Type B pancreatic cell (in vitro differentiated cells): Measurements from ENCODE around the gene GAB1. TPM values are rescaled to one million over a fixed set of nuclear protein-coding genes. Genes with fewer than 3 reads are reported as not detected.

Experiments used
- DNase-seq: peaks from one replicate; pipeline ENCODE4 v3.0.0; 2021; ENCODE audit warnings: mixed read lengths; ENCODE audit not compliant: unreplicated experiment; ENCODE audit errors: extremely low spot score
- H3K27ac Mint-ChIP-seq: 2 replicates; pipeline ENCODE4 v1.8.0; 2021; ENCODE audit warnings: mild to moderate bottlenecking, mixed read lengths
- H3K27me3 Mint-ChIP-seq: 2 replicates; pipeline ENCODE4 v1.8.0; 2021; ENCODE audit warnings: mixed read lengths
- H3K36me3 Mint-ChIP-seq: 2 replicates; pipeline ENCODE4 v1.8.0; 2021; ENCODE audit warnings: mixed read lengths
- H3K4me1 Mint-ChIP-seq: one replicate; pipeline ENCODE4 v1.8.0; 2021; ENCODE audit warnings: mixed read lengths; ENCODE audit not compliant: unreplicated experiment
- H3K4me3 Mint-ChIP-seq: 2 replicates; pipeline ENCODE4 v1.8.0; 2021; ENCODE audit warnings: mild to moderate bottlenecking, mixed read lengths
- H3K9me3 Mint-ChIP-seq: 2 replicates; pipeline ENCODE4 v1.8.0; 2021; ENCODE audit warnings: mixed read lengths
- total RNA-seq: library from RNA; stranded (reverse); gene quantifications from 2 replicates; pipeline ENCODE4 v1.2.1, GENCODE V29; 2021; ENCODE audit warnings: low replicate concordance
- TF ChIP-seq, protein P1 (sequence below): fragments of 200-600 bp; sonication (generic); conservative IDR thresholded peaks from 2 replicates; pipeline ENCODE4 v1.5.0; 2021; ENCODE audit warnings: antibody characterized with exemption, mild to moderate bottlenecking

The GAB1 gene
- total RNA-seq, 1 donor from 2014 or later: 27.0 TPM

- no peak for DNase-seq
- Mint-ChIP-seq H3K4me3 (no peak overlapping the region), H3K36me3 (peaks cover 5% of the 10 kb centered on the region), H3K9me3 (no peaks in the 10 kb centered on the region), H3K27ac (no peak overlapping the region), H3K4me1 (peaks cover 27% of the 10 kb centered on the region), H3K27me3 (no peaks in the 10 kb centered on the region)
- TF ChIP-seq, protein P1, sequence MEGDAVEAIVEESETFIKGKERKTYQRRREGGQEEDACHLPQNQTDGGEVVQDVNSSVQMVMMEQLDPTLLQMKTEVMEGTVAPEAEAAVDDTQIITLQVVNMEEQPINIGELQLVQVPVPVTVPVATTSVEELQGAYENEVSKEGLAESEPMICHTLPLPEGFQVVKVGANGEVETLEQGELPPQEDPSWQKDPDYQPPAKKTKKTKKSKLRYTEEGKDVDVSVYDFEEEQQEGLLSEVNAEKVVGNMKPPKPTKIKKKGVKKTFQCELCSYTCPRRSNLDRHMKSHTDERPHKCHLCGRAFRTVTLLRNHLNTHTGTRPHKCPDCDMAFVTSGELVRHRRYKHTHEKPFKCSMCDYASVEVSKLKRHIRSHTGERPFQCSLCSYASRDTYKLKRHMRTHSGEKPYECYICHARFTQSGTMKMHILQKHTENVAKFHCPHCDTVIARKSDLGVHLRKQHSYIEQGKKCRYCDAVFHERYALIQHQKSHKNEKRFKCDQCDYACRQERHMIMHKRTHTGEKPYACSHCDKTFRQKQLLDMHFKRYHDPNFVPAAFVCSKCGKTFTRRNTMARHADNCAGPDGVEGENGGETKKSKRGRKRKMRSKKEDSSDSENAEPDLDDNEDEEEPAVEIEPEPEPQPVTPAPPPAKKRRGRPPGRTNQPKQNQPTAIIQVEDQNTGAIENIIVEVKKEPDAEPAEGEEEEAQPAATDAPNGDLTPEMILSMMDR: no peak
These were observed 58.2 kb downstream of the GAB1 start for GRCh38 chr4:143394739-143395453.

DNA sequence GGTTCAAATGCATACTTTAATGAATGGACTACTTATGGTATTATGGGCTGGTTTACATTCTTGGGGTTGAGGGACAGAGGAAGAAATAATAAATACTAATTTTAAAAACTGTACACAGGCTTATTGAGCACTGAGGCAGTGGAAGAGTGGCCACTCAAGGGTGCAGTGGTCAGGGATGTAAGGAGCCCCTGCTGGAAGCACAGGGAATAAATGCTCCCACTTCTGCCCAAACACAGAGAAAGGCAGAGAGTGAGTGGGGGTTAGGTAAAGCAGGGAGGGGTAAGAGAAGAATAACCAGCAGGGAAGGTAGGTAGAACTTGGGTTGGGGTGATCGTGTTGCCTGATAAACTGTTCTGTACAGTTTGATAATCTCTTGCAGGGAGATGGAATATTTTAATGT is 60.0 kb downstream of the GAB1 start:
- H3K9me3 Mint-ChIP-seq: no peaks in the 10 kb centered on the region
- no peaks in the 10 kb centered on the region for H3K27me3 Mint-ChIP-seq
- no peak overlapping the region for H3K27ac Mint-ChIP-seq
- H3K4me3 Mint-ChIP-seq: no peak overlapping the region
- H3K36me3 Mint-ChIP-seq: peaks cover 5% of the 10 kb centered on the region
- H3K4me1 Mint-ChIP-seq: peaks cover 14% of the 10 kb centered on the region
- no peak for DNase-seq
- TF ChIP-seq, protein P1: peak; percentile 40

GRCh38 chr4:143397335-143397734 is 60.7 kb downstream of the GAB1 start:
- Mint-ChIP-seq H3K4me1 (peaks cover 10% of the 10 kb centered on the region), H3K27me3 (no peaks in the 10 kb centered on the region), H3K4me3 (no peak overlapping the region), H3K27ac (no peak overlapping the region), H3K9me3 (no peaks in the 10 kb centered on the region), H3K36me3 (peaks cover 5% of the 10 kb centered on the region)
- TF ChIP-seq, protein P1: no peak
- no peak for DNase-seq

DNA sequence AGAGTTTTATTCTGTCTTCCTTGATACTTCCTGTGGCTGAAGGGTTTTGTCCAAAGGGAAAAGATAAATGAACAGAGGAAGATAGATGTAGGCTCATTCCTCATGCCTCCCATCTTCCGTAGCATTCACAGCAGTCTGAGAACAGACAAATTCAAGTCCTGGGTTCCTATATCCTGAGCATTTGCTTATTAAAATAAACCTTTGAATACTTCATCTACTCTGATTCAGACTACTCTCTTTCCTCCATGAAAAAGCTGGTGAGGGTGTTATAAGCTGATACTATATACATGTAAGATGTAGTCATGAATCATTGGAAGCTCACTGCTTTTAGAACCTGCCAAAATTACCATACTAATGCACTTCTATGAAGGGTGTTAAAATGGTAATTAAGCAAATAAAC is 61.2 kb downstream of the GAB1 start:
- peak overlapping the region; percentile 7 for H3K27ac Mint-ChIP-seq
- peaks cover 5% of the 10 kb centered on the region for H3K36me3 Mint-ChIP-seq
- H3K4me3 Mint-ChIP-seq: no peak overlapping the region
- no peaks in the 10 kb centered on the region for H3K27me3 Mint-ChIP-seq
- no peaks in the 10 kb centered on the region for H3K9me3 Mint-ChIP-seq
- H3K4me1 Mint-ChIP-seq: peaks cover 10% of the 10 kb centered on the region
- no peak for DNase-seq
- TF ChIP-seq, protein P1: no peak

- Mint-ChIP-seq H3K27me3 (no peaks in the 10 kb centered on the region), H3K9me3 (no peaks in the 10 kb centered on the region), H3K4me1 (peaks cover 10% of the 10 kb centered on the region), H3K4me3 (no peak overlapping the region), H3K27ac (no peak overlapping the region), H3K36me3 (peaks cover 5% of the 10 kb centered on the region)
- no peak for DNase-seq
- TF ChIP-seq, protein P1: peak; percentile 84
These were observed 62.7 kb downstream of the GAB1 start for GRCh38 chr4:143399113-143399949.
